B cell (primary cell): Measurements from ENCODE around the gene CFAP97D2. TPM values are rescaled to one million over a fixed set of nuclear protein-coding genes. Genes with fewer than 3 reads are reported as not detected.
A peak's percentile ranks its signal among the peaks of the same experiment; 100 is the strongest.

Source experiments
- ATAC-seq: fragments of 200-7000 bp; cut with Tn5 transposase; one replicate; pipeline ENCODE4 v1.10.0; 2021; ENCODE audit warnings: low read depth, mild to moderate bottlenecking, moderate number of reproducible peaks, moderate library complexity
- CTCF ChIA-PET: fragments of 350-600 bp; sonication (Branson Sonifier 250); formaldehyde crosslinking; loops from one replicate; lab custom pipeline; 2021; ENCODE audit warnings: antibody characterized with exemption, inconsistent platforms; lab: Charles Lee
- POLR2A ChIA-PET: fragments of 350-600 bp; sonication (Branson Sonifier 250); formaldehyde crosslinking; loops from one replicate; lab custom pipeline; 2021; ENCODE audit warnings: antibody characterized with exemption; lab: Charles Lee
- DNase-seq: peaks from one replicate; pipeline ENCODE4 v3.0.0; 2013
- H2AFZ ChIP-seq: 2 replicates; pipeline ENCODE4 v1.6.1; 2012; ENCODE audit warnings: mild to moderate bottlenecking, low read depth, low read length; ENCODE audit not compliant: insufficient read depth, poor library complexity, severe bottlenecking
- H3K27ac ChIP-seq, 2 donors: 1 replicate in 1 of 2; 2 replicates in 1 of 2; pipeline ENCODE4 v1.5.1; 2012 to 2013; ENCODE audit warnings: low read length in 2 of 2, mild to moderate bottlenecking in 2 of 2, moderate library complexity in 1 of 2
- H3K27me3 ChIP-seq, 4 experiments: fragments of 200-600 bp in 1 of 4; sonication (generic) in 1 of 4; replicated peaks in 1 of 4; 1 replicate in 2 of 4; 2 replicates in 2 of 4; pipeline versions ENCODE4 v1.6.1 to v1.7.0; 2013 to 2016; ENCODE audit warnings: low read length in 3 of 4, mild to moderate bottlenecking in 2 of 4, mixed read lengths in 1 of 4, moderate library complexity in 1 of 4; ENCODE audit not compliant: insufficient read depth in 4 of 4, control insufficient read depth in 3 of 4; ENCODE audit errors: control extremely low read depth in 1 of 4
- H3K36me3 ChIP-seq, 2 experiments: replicated peaks in 1 of 2; 1 replicate in 1 of 2; 2 replicates in 1 of 2; pipeline versions ENCODE4 v1.6.1 to v1.7.1; 2013; ENCODE audit warnings: low read length in 1 of 2; ENCODE audit not compliant: insufficient read depth in 2 of 2, control insufficient read depth in 1 of 2; ENCODE audit errors: control extremely low read depth in 1 of 2, extremely low read depth in 1 of 2
- H3K4me1 ChIP-seq, 2 donors: fragments of 200-600 bp in 1 of 2; sonication (generic) in 1 of 2; 1 replicate in 1 of 2; 2 replicates in 1 of 2; pipeline versions ENCODE4 v1.5.1 to v1.6.1; 2013 to 2017; ENCODE audit warnings: low read length in 2 of 2; ENCODE audit not compliant: control insufficient read depth in 2 of 2, insufficient read depth in 2 of 2
- H3K4me2 ChIP-seq: replicated peaks from 2 replicates; pipeline ENCODE3; 2012; ENCODE audit warnings: mild to moderate bottlenecking, low read depth, low read length; ENCODE audit not compliant: poor library complexity, severe bottlenecking
- H3K4me3 ChIP-seq, 5 experiments: fragments of 200-600 bp in 1 of 5; sonication (generic) in 1 of 5; 1 replicate in 3 of 5; 2 replicates in 2 of 5; pipeline versions ENCODE4 v1.5.1 to v1.7.0; 2011 to 2016; ENCODE audit warnings: low read length in 4 of 5, mild to moderate bottlenecking in 4 of 5, low read depth in 2 of 5, control low read depth in 1 of 5, moderate library complexity in 1 of 5; ENCODE audit not compliant: insufficient read depth in 1 of 5; ENCODE audit errors: control extremely low read depth in 1 of 5, extremely low read depth in 1 of 5
- H3K79me2 ChIP-seq: fragments of 200-600 bp; sonication (generic); one replicate; pipeline ENCODE4 v1.6.0; 2016; ENCODE audit warnings: low read length; ENCODE audit not compliant: control insufficient read depth, insufficient read depth
- H3K9ac ChIP-seq: fragments of 200-600 bp; sonication (generic); 2 replicates; pipeline ENCODE4 v1.6.1; 2017; ENCODE audit warnings: mild to moderate bottlenecking, low read length, moderate library complexity
- H3K9me3 ChIP-seq, 3 donors: one replicate each; pipeline versions ENCODE4 v1.6.1 to v1.7.1; 2013; ENCODE audit warnings: low read length in 2 of 3; ENCODE audit not compliant: control insufficient read depth in 2 of 3, insufficient read depth in 1 of 3; ENCODE audit errors: control extremely low read depth in 1 of 3
- H4K20me1 ChIP-seq: 2 replicates; pipeline ENCODE4 v1.6.0; 2012; ENCODE audit warnings: mild to moderate bottlenecking, low read length; ENCODE audit not compliant: insufficient read depth, control insufficient read depth, poor library complexity, severe bottlenecking
- H3K27ac Mint-ChIP-seq: one replicate; pipeline ENCODE4 v1.8.0; 2021; ENCODE audit warnings: mixed read lengths
- H3K27me3 Mint-ChIP-seq: one replicate; pipeline ENCODE4 v1.8.0; 2021; ENCODE audit warnings: mixed read lengths
- H3K4me1 Mint-ChIP-seq: one replicate; pipeline ENCODE4 v1.8.0; 2021; ENCODE audit warnings: mixed read lengths
- H3K4me3 Mint-ChIP-seq: one replicate; pipeline ENCODE4 v1.8.0; 2021; ENCODE audit warnings: mixed read lengths
- H3K9me3 Mint-ChIP-seq: one replicate; pipeline ENCODE4 v1.8.0; 2022; ENCODE audit warnings: mixed read lengths; ENCODE audit not compliant: insufficient read depth
- EZH2 ChIP-seq: IDR thresholded peaks from 2 replicates; pipeline ENCODE4 v1.6.1; 2012; ENCODE audit warnings: borderline replicate concordance, low read depth, mild to moderate bottlenecking, moderate library complexity, low read length; ENCODE audit not compliant: insufficient read depth, poor library complexity, severe bottlenecking
- WGBS: methylation state at CpG from one replicate; pipeline ENCODE4 v1.1.5; 2013; ENCODE audit warnings: missing lambda C conversion rate; ENCODE audit not compliant: insufficient coverage; 5-methylcytosine and 5-hydroxymethylcytosine counted together
- intact Hi-C: fragments of 100-400 bp; cut with micrococcal nuclease; formaldehyde crosslinking; loops from one replicate; pipeline ENCODE4 v1.10.0; 2022
- polyA plus RNA-seq: library from polyadenylated mRNA; depleted of rRNA; stranded (reverse); fragments of >200 nt; gene quantifications from 2 replicates; pipeline ENCODE4 v1.2.3, GENCODE V29; 2012
- total RNA-seq, 2 donors: library from RNA; stranded (reverse); fragments of 120-200 nt in 1 of 2; gene quantifications; 1 replicate in 1 of 2; 2 replicates in 1 of 2; pipeline versions ENCODE4 v1.2.3 to v1.2.4, GENCODE V29; 2013 to 2022
- TF ChIP-seq, protein P1 (sequence below): fragments of 200-600 bp; IDR thresholded peaks from one replicate; pipeline ENCODE4 v1.8.0; 2022; ENCODE audit warnings: antibody characterized with exemption, mild to moderate bottlenecking

Gene CFAP97D2
- total and polyA plus RNA-seq, 2 donors (not counting 1 experiment from before 2014, with no cell fraction given) = 0.09 to 0.22 TPM

DNA sequence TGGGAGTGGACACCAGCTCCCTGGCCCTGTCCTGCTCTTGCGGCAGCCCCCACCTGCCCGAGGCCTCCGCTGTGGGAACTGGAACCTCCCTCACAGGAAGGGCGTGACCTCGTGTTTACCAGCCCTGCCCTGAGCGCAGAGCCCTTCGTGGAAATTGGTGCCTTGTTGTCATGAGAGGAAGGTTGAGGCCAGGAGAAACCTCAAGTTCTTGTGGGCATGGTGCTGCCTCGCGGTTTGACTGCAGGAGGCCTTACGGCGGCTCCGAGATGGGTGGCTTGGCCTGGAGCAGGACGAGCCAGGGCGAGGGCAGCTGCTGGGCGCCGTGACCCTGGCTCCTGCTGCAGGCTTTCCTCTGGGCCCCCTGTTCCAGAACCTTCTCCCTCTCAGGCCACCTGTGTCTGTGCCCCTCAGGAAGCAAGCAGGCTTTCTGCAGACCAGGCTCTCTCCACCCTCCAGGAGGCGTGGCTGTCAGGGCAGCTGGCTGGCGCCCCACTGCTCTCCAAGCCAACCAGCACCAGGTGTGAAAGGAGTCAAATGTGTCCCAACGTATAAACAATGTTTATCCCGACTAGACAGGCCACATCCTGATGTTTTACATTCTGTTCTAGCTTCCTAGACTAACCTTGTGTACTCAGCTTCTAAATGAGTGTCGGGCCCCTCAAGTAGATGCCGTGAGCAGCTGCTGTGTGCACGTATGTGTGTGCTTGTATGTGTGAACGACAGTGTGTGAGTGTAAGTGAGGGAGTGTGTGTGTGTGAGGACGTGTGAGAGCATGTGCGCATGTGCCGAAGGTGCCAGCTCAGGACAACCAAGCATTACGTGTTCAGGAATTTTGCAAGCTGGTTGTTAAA lies 36.2 kb upstream of the CFAP97D2 start:
- ChIA-PET CTCF (interaction anchor here (0.8 to 1.5 kb wide), 7 partner anchors 11 to 86 kb away, joined by 3 to 11 read pairs (median 5); partner anchors contain the start of gene RASA3), POLR2A (interaction anchor here (1.5 kb wide), 1 partner anchor 11 kb away, joined by 7 read pairs; the partner anchor contains the start of gene RASA3)
- Mint-ChIP-seq H3K27me3 (no peaks in the 10 kb centered on the region), H3K27ac (no peak overlapping the region), H3K4me3 (no peak overlapping the region), H3K9me3 (no peaks in the 10 kb centered on the region), H3K4me1 (peaks cover 1% of the 10 kb centered on the region)
- peak overlapping the region in 2 of 5 experiments; percentile 0 to 14 for H3K4me3 ChIP-seq
- no peaks in the 10 kb centered on the region for H4K20me1 ChIP-seq
- H3K9ac ChIP-seq = no peak overlapping the region
- intact Hi-C loops = loop anchor here (1.0 to 2.0 kb wide), 3 partner anchors 18 to 83 kb away; no protein-coding TSS in a partner anchor
- ATAC-seq (peak; percentile 46), DNase-seq (peak; percentile 69)
- peak overlapping the region; percentile 48 to 84 for H3K27ac ChIP-seq
- peak overlapping the region; percentile 73 for H3K4me2 ChIP-seq
- 14% methylated on average over 26 of the region's 28 CpGs for WGBS
- no peaks in the 10 kb centered on the region for H3K36me3 ChIP-seq
- H3K27me3 ChIP-seq = no peaks in the 10 kb centered on the region
- peak overlapping the region; percentile 37 for H2AFZ ChIP-seq
- no peak for TF ChIP-seq EZH2
- TF ChIP-seq, protein P1, sequence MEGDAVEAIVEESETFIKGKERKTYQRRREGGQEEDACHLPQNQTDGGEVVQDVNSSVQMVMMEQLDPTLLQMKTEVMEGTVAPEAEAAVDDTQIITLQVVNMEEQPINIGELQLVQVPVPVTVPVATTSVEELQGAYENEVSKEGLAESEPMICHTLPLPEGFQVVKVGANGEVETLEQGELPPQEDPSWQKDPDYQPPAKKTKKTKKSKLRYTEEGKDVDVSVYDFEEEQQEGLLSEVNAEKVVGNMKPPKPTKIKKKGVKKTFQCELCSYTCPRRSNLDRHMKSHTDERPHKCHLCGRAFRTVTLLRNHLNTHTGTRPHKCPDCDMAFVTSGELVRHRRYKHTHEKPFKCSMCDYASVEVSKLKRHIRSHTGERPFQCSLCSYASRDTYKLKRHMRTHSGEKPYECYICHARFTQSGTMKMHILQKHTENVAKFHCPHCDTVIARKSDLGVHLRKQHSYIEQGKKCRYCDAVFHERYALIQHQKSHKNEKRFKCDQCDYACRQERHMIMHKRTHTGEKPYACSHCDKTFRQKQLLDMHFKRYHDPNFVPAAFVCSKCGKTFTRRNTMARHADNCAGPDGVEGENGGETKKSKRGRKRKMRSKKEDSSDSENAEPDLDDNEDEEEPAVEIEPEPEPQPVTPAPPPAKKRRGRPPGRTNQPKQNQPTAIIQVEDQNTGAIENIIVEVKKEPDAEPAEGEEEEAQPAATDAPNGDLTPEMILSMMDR = no peak
- no peaks in the 10 kb centered on the region for H3K79me2 ChIP-seq
- H3K9me3 ChIP-seq = no peaks in the 10 kb centered on the region
- H3K4me1 ChIP-seq = peaks cover 76 to 81% of the 10 kb centered on the region in 2 donors
